Measurements from ENCODE around the gene ANGPTL7.
"Not testable (repeated sequence)": the region's sequence is repeated elsewhere in the genome, so short reads cannot be mapped to it uniquely, and the experiment has no call there.

The ANGPTL7 gene

DNA sequence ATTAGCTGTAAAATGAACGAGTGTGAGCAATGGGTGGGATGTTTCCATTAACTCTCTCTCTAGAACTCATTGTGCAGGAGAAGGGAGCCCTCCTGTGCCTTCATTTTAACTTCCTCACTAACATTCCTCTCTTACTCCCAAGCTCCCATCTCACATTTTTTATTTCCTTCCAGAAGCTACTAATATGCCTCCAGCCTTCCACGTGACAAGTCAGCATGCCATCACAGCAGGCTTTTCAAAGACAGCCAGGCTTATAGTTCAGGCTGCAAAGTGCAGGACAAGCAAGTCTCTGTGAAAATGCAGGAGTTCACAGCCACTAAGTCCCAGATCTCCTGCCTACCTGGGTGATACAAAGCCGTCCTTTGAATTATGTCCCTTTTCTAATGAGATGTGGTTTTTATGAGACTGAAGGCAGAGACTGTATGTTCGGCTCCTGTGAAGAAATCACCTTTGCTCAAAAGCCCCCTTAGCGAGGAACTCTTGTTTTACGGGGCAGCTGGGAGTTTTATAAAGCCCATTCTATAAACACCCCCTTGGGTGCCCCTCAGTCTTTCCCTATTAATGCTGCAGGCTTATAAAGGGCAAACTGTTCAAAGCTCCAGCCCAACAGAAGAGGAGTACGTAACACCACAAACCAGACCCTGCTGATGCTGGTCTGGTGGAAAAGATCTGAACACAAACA is 14.8 kb upstream of the ANGPTL7 start:
- no peak for DNase-seq

DNA sequence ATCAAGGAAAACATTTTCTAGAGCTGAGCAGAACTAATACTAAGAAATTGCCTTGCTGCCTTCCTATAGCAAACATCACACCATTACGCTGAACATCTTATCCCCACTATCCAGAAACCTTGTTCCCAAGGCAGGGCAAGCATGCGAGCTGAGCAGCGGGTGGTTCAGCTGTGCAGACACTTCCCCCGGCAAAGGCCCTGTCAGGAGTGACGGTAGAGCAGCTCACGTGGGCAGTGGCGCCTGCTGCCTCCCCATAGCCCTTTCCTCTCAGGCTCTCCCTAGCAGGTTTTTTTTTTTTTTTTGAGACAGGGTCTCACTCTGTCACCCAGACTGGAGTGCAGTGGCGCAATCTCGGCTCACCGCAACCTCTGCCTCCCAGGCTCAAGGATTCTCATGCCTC is 13.7 kb upstream of the ANGPTL7 start:
- no peak for DNase-seq

- DNase-seq: no peak
These were observed 13.0 kb upstream of the ANGPTL7 start for GRCh38 chr1:11176081-11176706.

- no peak for DNase-seq
These were observed 10.8 kb upstream of the ANGPTL7 start for GRCh38 chr1:11178021-11179015.

DNA sequence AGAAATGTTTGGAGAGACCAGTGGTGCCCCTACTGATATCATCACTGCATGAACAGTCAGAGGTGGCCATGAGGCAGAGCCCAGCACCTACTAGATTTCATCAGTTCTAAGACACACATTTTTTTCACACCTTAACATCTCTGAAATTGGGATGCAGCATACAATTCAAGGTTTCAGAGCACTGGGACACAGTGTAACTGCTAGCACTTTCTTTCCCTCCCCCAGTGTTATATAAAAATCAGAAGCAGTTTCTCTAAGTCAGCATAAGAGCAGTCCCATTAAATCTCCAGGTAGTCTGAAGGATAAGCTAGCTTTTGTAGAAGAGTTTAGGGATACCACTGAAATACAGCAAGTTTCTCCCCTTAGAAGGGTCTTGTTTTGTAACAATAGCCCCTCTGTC is 10.0 kb upstream of the ANGPTL7 start:
- no peak for DNase-seq

DNA sequence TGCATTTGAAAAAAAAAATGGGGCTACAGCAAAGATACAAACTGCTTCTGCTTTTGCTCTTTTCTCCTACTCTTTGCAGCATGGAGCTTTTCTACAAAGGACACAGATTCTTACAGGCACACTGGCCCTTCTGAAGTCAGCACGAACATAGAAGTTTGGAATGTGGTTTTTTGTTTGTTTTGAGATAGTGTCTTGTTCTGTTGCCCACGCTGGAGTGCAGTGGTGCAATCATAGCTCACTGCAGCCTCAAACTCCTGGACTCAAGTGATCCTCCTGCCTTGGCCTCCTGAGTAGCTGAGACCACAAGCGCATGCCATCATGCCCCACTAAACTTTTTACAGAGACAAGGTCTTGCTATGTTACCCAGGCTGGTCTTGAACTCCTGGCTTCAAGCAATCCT is 9.4 kb upstream of the ANGPTL7 start:
- not testable (repeated sequence) for DNase-seq

- DNase-seq: no peak
These were observed 8.8 kb upstream of the ANGPTL7 start for GRCh38 chr1:11180342-11180744.

- DNase-seq: no peak
These were observed 6.3 kb upstream of the ANGPTL7 start for GRCh38 chr1:11182884-11183283.

DNA sequence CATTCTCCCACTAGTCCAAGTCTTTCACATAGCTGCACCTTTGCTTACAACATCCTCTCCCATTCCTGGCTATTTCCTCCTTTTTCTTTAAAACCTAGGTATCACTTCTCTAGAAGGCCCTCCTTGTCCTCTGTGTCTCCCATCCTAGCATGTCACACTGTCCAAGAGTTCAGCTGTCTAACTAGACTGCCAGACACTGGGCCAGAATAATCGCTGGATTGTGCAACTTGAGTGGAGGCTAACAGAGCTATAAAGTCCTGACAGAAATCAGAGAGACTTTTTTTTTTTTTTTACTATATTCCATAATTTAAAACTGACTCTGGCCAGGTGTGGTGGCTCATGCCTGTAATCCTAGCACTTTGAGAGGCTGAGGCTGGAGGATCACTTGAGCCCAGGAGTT is 4.2 kb upstream of the ANGPTL7 start:
- DNase-seq: no peak

- DNase-seq: no peak
These were observed 2.2 kb upstream of the ANGPTL7 start for GRCh38 chr1:11187000-11187399.

- DNase-seq: no peak
These were observed 1.7 kb upstream of the ANGPTL7 start for GRCh38 chr1:11187494-11187893.

GRCh38 chr1:11187931-11188330 is 1.2 kb upstream of the ANGPTL7 start:
- no peak for DNase-seq

GRCh38 chr1:11188381-11188780 is 774 bp upstream of the ANGPTL7 start:
- DNase-seq: no peak

DNA sequence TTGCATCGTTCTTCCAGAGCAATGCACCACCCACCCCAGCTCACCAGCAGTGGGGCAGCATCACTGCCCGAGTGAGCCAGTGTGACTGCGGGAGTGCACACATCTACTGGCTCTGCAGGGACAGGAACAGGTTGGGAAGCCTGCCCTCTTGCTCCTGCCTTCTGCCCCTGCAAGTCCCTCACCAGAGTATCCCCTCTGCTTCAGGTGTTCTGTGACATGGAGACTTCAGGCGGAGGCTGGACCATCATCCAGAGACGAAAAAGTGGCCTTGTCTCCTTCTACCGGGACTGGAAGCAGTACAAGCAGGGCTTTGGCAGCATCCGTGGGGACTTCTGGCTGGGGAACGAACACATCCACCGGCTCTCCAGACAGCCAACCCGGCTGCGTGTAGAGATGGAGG is 4.2 kb downstream of the ANGPTL7 start:
- DNase-seq: no peak

GRCh38 chr1:11194407-11195176 is 5.4 kb downstream of the ANGPTL7 start:
- no peak for DNase-seq

DNA sequence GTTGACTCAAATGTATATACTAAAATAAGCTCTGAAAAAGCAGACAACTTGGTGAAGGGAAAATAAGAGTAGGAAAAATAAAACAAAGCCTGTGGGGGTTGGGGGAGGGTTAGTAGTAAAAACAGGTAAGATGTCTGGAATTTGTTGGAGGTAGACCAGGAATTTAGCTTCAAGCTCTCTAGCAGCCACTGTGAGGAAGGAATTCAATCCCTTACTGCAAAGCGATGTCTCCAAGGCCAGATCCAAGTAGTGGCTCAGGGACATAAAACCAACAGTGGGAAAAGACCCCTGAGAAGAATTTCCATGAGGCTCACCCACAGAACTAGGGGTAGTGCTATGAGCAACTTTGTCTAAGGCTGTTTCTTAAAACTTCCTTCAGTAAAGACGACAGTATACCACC is 7.8 kb downstream of the ANGPTL7 start:
- no peak for DNase-seq

DNA sequence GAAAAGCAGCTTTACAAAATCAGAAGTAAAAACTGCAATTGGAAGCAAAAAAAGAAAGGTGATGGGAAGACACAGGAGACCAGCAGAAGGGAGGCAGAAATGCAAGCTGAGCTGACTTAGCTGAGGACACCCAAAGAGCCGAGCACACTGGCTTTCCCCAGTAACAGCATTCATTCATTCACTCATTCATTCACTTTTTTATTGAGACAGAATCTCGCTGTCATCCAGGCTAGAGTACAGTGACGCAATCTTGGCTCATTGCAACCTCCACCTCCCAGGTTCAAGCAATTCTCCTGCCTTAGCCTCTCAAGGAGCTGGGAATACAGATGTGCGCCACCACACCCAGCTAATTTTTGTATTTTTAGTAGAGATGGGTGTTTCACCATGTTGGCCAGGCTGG is 8.2 kb downstream of the ANGPTL7 start:
- DNase-seq: no peak

- DNase-seq: no peak
These were observed 9.1 kb downstream of the ANGPTL7 start for GRCh38 chr1:11198257-11198656.

DNA sequence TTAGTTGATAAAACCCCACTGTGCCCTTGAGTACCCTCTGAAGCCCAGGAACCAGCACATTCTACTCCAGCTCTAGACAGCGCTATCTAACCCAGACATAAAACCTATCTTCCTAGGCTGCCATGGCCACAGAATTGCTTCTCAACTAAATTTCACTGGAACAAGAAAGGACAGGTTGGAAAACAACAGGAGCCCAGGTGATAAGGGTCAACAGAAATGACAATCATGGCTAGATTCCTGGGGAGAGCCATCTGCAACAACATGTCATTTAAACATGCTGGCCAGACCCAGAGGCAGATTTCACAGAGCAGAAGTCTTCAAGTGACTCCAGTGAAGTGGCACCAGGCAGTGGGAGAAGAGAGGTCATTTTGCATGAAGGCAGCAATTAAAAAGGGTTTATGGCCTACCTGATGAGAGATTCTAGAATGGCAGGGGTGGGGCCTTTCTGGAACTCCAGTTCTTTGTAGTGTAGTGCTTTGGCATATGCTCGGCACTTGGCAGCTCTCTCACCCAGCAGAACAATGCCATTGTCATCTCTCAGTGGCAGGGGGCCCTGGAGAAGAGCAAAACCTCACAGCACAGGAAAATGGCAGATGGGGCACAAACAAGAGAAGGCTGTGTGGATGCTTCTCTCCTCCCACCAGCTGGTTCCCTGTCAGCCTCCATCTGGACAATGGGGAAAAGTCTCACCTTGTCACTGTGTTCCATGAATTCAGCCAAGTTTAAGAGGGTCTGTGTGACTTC is 9.9 kb downstream of the ANGPTL7 start:
- DNase-seq: no peak

GRCh38 chr1:11204396-11205190 is 15.4 kb downstream of the ANGPTL7 start:
- no peak for DNase-seq

GRCh38 chr1:11207898-11208611 is 18.9 kb downstream of the ANGPTL7 start:
- no peak for DNase-seq

Data from NCI-H526 (cell line).